AG04450 (cell line): ENCODE measurements around the gene PAPPA. TPM values are rescaled to one million over a fixed set of nuclear protein-coding genes. Genes with fewer than 3 reads are reported as not detected.

Experiments used
- CTCF ChIA-PET: fragments of 300-600, 350-600 bp; formaldehyde crosslinking; extraction: SDS; loops from one replicate; lab custom pipeline; 2022; ENCODE audit warnings: antibody characterized with exemption, inconsistent platforms; lab: Charles Lee
- POLR2A ChIA-PET: fragments of 350-600 bp; formaldehyde crosslinking; extraction: SDS; loops from one replicate; lab custom pipeline; 2021; ENCODE audit warnings: antibody characterized with exemption, inconsistent platforms; lab: Yijun Ruan, JAX
- DNase-seq: peaks from one replicate; pipeline ENCODE4 v3.0.0-alpha.2; 2011; ENCODE audit warnings: low read depth, low spot score
- H3K27ac ChIP-seq: one replicate; pipeline ENCODE4 v1.5.1; 2012; ENCODE audit warnings: low read depth, low read length, control low read depth
- H3K27me3 ChIP-seq: one replicate; pipeline ENCODE4 v1.6.0; 2012; ENCODE audit warnings: low read length; ENCODE audit not compliant: control insufficient read depth, insufficient read depth
- H3K4me3 ChIP-seq: 2 replicates; pipeline ENCODE4 v1.5.1; 2011; ENCODE audit warnings: mild to moderate bottlenecking, low read depth, low read length, control low read depth
- H3K9me3 ChIP-seq: 2 replicates; pipeline ENCODE4 v1.5.1; 2012; ENCODE audit warnings: low read length; ENCODE audit not compliant: control insufficient read depth, insufficient read depth
- polyA plus RNA-seq: library from polyadenylated mRNA; depleted of rRNA; stranded (reverse); fragments of >200 nt; gene quantifications from 2 replicates; pipeline ENCODE4 v1.2.3, GENCODE V29; 2011
- TF ChIP-seq, protein P1 (sequence below): IDR thresholded peaks from 2 replicates; pipeline ENCODE4 v1.5.1; 2011; ENCODE audit warnings: low read depth, low read length, control low read depth, inconsistent platforms

The PAPPA gene
- polyA plus RNA-seq, 1 experiment: 65.0 TPM

- TF ChIP-seq, protein P1, sequence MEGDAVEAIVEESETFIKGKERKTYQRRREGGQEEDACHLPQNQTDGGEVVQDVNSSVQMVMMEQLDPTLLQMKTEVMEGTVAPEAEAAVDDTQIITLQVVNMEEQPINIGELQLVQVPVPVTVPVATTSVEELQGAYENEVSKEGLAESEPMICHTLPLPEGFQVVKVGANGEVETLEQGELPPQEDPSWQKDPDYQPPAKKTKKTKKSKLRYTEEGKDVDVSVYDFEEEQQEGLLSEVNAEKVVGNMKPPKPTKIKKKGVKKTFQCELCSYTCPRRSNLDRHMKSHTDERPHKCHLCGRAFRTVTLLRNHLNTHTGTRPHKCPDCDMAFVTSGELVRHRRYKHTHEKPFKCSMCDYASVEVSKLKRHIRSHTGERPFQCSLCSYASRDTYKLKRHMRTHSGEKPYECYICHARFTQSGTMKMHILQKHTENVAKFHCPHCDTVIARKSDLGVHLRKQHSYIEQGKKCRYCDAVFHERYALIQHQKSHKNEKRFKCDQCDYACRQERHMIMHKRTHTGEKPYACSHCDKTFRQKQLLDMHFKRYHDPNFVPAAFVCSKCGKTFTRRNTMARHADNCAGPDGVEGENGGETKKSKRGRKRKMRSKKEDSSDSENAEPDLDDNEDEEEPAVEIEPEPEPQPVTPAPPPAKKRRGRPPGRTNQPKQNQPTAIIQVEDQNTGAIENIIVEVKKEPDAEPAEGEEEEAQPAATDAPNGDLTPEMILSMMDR: no peak
- Histone ChIP-seq H3K27me3 (no peaks in the 10 kb centered on the region), H3K27ac (no peak overlapping the region), H3K4me3 (no peak overlapping the region), H3K9me3 (no peaks in the 10 kb centered on the region)
- POLR2A ChIA-PET: no interaction called here
- no peak for DNase-seq
- CTCF ChIA-PET: no interaction called here
Observed at GRCh38 chr9:116116393-116116792, 37.2 kb upstream of the PAPPA start.

GRCh38 chr9:116123171-116123570 is 30.4 kb upstream of the PAPPA start:
- TF ChIP-seq, protein P1: no peak
- POLR2A ChIA-PET: no interaction called here
- no peak for DNase-seq
- Histone ChIP-seq H3K27ac (no peak overlapping the region), H3K4me3 (no peak overlapping the region), H3K27me3 (no peaks in the 10 kb centered on the region), H3K9me3 (no peaks in the 10 kb centered on the region)
- CTCF ChIA-PET: no interaction called here

- Histone ChIP-seq H3K27ac (no peak overlapping the region), H3K9me3 (no peaks in the 10 kb centered on the region), H3K4me3 (no peak overlapping the region), H3K27me3 (no peaks in the 10 kb centered on the region)
- TF ChIP-seq, protein P1: no peak
- no peak for DNase-seq
- ChIA-PET POLR2A (no interaction called here), CTCF (no interaction called here)
Observed at GRCh38 chr9:116124472-116125040, 29.0 kb upstream of the PAPPA start.

GRCh38 chr9:116133163-116133562 is 20.4 kb upstream of the PAPPA start:
- TF ChIP-seq, protein P1: no peak
- H3K27ac ChIP-seq: no peak overlapping the region
- DNase-seq: no peak
- ChIA-PET CTCF (no interaction called here), POLR2A (no interaction called here)
- no peaks in the 10 kb centered on the region for H3K9me3 ChIP-seq
- no peaks in the 10 kb centered on the region for H3K27me3 ChIP-seq
- H3K4me3 ChIP-seq: no peak overlapping the region

DNA sequence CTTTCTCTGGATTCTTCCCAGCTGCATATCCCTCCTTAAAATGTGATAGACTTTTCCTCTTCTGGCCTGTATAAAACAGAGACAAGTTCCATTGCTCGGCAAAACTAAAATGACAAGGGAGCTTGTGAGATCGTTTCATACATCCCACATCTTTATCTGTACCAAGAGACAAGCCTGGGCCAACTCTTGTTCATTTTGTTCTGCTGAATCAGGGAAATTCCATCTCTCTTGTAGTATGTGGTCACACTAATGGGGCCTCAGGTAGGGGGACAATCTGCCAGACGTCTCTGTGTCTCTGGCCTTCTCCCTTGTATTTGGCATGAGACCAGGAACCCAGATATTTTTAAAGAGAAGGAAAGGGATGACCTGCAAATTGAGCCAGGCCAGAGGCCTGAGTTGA is 18.6 kb upstream of the PAPPA start:
- TF ChIP-seq, protein P1: no peak
- no peaks in the 10 kb centered on the region for H3K9me3 ChIP-seq
- POLR2A ChIA-PET: no interaction called here
- CTCF ChIA-PET: no interaction called here
- H3K27ac ChIP-seq: no peak overlapping the region
- no peaks in the 10 kb centered on the region for H3K27me3 ChIP-seq
- no peak overlapping the region for H3K4me3 ChIP-seq
- DNase-seq: no peak
